ENCODE results near the gene SPATA3.

DNA sequence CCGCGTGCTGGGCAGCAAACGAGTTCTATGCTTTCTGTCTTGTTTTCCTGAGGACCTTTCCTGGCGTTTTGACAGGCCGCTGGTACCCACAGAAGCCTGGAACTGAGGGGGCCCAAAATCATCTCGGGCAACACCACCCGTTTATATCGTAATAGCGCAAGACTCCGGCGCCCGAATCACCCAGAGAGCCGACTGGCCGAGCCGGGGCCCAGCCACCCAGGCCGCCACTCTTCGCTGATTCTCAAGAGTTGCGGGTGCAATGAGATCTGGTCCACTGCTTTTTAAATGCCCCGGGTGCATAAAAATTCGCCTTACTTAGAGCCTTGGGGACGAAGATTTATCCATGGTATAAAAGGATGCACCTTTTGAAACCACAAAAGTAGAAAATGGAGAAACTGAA, 6.2 kb upstream of the SPATA3 start:
- TF ChIP-seq, protein P1, sequence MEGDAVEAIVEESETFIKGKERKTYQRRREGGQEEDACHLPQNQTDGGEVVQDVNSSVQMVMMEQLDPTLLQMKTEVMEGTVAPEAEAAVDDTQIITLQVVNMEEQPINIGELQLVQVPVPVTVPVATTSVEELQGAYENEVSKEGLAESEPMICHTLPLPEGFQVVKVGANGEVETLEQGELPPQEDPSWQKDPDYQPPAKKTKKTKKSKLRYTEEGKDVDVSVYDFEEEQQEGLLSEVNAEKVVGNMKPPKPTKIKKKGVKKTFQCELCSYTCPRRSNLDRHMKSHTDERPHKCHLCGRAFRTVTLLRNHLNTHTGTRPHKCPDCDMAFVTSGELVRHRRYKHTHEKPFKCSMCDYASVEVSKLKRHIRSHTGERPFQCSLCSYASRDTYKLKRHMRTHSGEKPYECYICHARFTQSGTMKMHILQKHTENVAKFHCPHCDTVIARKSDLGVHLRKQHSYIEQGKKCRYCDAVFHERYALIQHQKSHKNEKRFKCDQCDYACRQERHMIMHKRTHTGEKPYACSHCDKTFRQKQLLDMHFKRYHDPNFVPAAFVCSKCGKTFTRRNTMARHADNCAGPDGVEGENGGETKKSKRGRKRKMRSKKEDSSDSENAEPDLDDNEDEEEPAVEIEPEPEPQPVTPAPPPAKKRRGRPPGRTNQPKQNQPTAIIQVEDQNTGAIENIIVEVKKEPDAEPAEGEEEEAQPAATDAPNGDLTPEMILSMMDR (conservative IDR thresholded peaks at IDR 0.05; ENCODE audit: low read depth, low read length), result no peak
- TF ChIP-seq EZH2 (IDR thresholded peaks at IDR 0.05; ENCODE audit: low read length, unreplicated experiment) (no peak), EZH2phosphoT487 (IDR thresholded peaks at IDR 0.05; ENCODE audit: borderline replicate concordance, low read length) (no peak)

All from PC-3 (cell line).